ENCODE measurements around the gene ASB17. TPM values are rescaled to one million over a fixed set of nuclear protein-coding genes. Genes with fewer than 3 reads are reported as not detected.

ASB17 gene
- total RNA-seq, 1 donor from 2014 or later = not detected

- Histone ChIP-seq H3K9me3 (no peaks in the 10 kb centered on the region), H3K36me3 (no peaks in the 10 kb centered on the region), H3K4me1 (no peaks in the 10 kb centered on the region), H3K27ac (no peak overlapping the region), H3K4me3 (no peak overlapping the region), H3K27me3 (no peaks in the 10 kb centered on the region)
- intact Hi-C loops (cut with DNase I) = no loop called here
- TF ChIP-seq CTCF (IDR thresholded peaks at IDR 0.05) = no peak
- no peak for DNase-seq (ENCODE audit: low spot score in 2 of 2)
Measured at GRCh38 chr1:75937034-75937433, 4.8 kb upstream of the ASB17 start.

- Histone ChIP-seq H3K4me3 (no peak overlapping the region), H3K27me3 (no peaks in the 10 kb centered on the region), H3K4me1 (no peaks in the 10 kb centered on the region), H3K36me3 (no peaks in the 10 kb centered on the region), H3K9me3 (no peaks in the 10 kb centered on the region), H3K27ac (no peak overlapping the region)
- TF ChIP-seq CTCF (IDR thresholded peaks at IDR 0.05) = no peak
- no peak for DNase-seq (ENCODE audit: low spot score in 2 of 2)
- intact Hi-C loops (cut with DNase I) = no loop called here
Measured at GRCh38 chr1:75922698-75923097, 9.5 kb downstream of the ASB17 start.

GRCh38 chr1:75916834-75917233 is 15.4 kb downstream of the ASB17 start:
- Histone ChIP-seq H3K27me3 (no peaks in the 10 kb centered on the region), H3K9me3 (no peaks in the 10 kb centered on the region), H3K4me1 (no peaks in the 10 kb centered on the region), H3K4me3 (no peak overlapping the region), H3K27ac (no peak overlapping the region), H3K36me3 (no peaks in the 10 kb centered on the region)
- intact Hi-C loops (cut with DNase I) = no loop called here
- TF ChIP-seq CTCF (IDR thresholded peaks at IDR 0.05) = no peak
- no peak for DNase-seq (ENCODE audit: low spot score in 2 of 2)

GRCh38 chr1:75908717-75909152 is 23.5 kb downstream of the ASB17 start:
- Histone ChIP-seq H3K27ac (no peak overlapping the region), H3K4me1 (no peaks in the 10 kb centered on the region), H3K4me3 (no peak overlapping the region), H3K27me3 (no peaks in the 10 kb centered on the region), H3K9me3 (peaks cover 0 to 4% of the 10 kb centered on the region in 2 donors), H3K36me3 (no peaks in the 10 kb centered on the region)
- TF ChIP-seq CTCF (IDR thresholded peaks at IDR 0.05) = no peak
- DNase-seq (ENCODE audit: low spot score in 2 of 2) = no peak
- intact Hi-C loops (cut with DNase I) = no loop called here

- no peak for TF ChIP-seq CTCF (IDR thresholded peaks at IDR 0.05)
- Histone ChIP-seq H3K9me3 (no peaks in the 10 kb centered on the region), H3K4me3 (no peak overlapping the region), H3K4me1 (no peaks in the 10 kb centered on the region), H3K27ac (no peak overlapping the region), H3K36me3 (no peaks in the 10 kb centered on the region), H3K27me3 (no peaks in the 10 kb centered on the region)
- intact Hi-C loops (cut with DNase I) = no loop called here
- no peak for DNase-seq (ENCODE audit: low spot score in 2 of 2)
Measured at GRCh38 chr1:75901371-75901770, 30.8 kb downstream of the ASB17 start.

GRCh38 chr1:75884437-75884836 is 47.8 kb downstream of the ASB17 start:
- Histone ChIP-seq H3K27me3 (no peaks in the 10 kb centered on the region), H3K27ac (no peak overlapping the region), H3K4me3 (no peak overlapping the region), H3K36me3 (no peaks in the 10 kb centered on the region), H3K9me3 (no peaks in the 10 kb centered on the region), H3K4me1 (no peaks in the 10 kb centered on the region)
- DNase-seq (ENCODE audit: low spot score in 2 of 2) = no peak
- intact Hi-C loops (cut with DNase I) = no loop called here
- TF ChIP-seq CTCF (IDR thresholded peaks at IDR 0.05) = no peak

All from ascending aorta (tissue), 2 donors.